Measurements from ENCODE around the gene KLHDC8A. TPM values are rescaled to one million over a fixed set of nuclear protein-coding genes. Genes with fewer than 3 reads are reported as not detected.

The KLHDC8A gene
- total and polyA plus RNA-seq, 4 donors: 0.17 to 1.4 (median 0.41) TPM

DNA sequence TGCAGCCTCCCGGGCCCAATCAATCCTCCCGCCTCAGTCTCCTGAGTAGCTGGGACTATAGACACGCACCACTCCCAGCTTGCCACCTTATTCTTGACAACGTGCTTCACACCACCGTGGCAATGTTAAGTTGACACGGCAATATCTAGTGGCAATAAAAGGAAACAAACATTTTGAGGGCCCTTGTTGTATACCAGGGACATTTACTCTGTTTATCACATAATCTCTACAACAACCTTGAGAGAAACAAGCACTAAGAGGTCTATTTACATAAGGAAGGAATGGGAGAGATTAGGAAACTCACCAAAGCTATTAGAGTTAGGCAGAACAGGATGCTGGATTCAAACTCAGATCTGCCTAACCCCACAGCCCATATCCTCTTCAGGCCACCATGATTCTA, 3.1 kb downstream of the KLHDC8A start:
- no peak overlapping the region for H3K4me3 ChIP-seq
- H3K4me1 ChIP-seq (ENCODE audit: control insufficient read depth in 5 of 5, insufficient read depth in 5 of 5, low read length in 5 of 5): peaks cover 0 to 13% (median 9%) of the 10 kb centered on the region in 5 donors
- 72 to 80% methylated on average over 6 of the region's 6 CpGs for WGBS, 2 donors
- ATAC-seq (ENCODE audit: insufficient read depth, low FRiP score) (no peak), DNase-seq (no peak)
- H3K36me3 ChIP-seq (ENCODE audit: control insufficient read depth in 4 of 4, insufficient read depth in 4 of 4, low read length in 4 of 4): no peaks in the 10 kb centered on the region
- TF ChIP-seq, protein P1, sequence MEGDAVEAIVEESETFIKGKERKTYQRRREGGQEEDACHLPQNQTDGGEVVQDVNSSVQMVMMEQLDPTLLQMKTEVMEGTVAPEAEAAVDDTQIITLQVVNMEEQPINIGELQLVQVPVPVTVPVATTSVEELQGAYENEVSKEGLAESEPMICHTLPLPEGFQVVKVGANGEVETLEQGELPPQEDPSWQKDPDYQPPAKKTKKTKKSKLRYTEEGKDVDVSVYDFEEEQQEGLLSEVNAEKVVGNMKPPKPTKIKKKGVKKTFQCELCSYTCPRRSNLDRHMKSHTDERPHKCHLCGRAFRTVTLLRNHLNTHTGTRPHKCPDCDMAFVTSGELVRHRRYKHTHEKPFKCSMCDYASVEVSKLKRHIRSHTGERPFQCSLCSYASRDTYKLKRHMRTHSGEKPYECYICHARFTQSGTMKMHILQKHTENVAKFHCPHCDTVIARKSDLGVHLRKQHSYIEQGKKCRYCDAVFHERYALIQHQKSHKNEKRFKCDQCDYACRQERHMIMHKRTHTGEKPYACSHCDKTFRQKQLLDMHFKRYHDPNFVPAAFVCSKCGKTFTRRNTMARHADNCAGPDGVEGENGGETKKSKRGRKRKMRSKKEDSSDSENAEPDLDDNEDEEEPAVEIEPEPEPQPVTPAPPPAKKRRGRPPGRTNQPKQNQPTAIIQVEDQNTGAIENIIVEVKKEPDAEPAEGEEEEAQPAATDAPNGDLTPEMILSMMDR (IDR thresholded peaks at IDR 0.05; ENCODE audit: control extremely low read depth, extremely low read depth): no peak
- no peak overlapping the region for H3K27ac ChIP-seq (ENCODE audit: low read depth in 1 of 2, low read length in 1 of 2)
- H3K27me3 ChIP-seq (ENCODE audit: control insufficient read depth in 3 of 3, insufficient read depth in 3 of 3, low read length in 2 of 3): no peaks in the 10 kb centered on the region
- no peak overlapping the region for H3K9ac ChIP-seq (ENCODE audit: insufficient read depth in 1 of 2, low read length in 2 of 2)
- no peaks in the 10 kb centered on the region for H3K9me3 ChIP-seq (ENCODE audit: control insufficient read depth in 4 of 4, insufficient read depth in 3 of 4, low read length in 3 of 4)

DNA sequence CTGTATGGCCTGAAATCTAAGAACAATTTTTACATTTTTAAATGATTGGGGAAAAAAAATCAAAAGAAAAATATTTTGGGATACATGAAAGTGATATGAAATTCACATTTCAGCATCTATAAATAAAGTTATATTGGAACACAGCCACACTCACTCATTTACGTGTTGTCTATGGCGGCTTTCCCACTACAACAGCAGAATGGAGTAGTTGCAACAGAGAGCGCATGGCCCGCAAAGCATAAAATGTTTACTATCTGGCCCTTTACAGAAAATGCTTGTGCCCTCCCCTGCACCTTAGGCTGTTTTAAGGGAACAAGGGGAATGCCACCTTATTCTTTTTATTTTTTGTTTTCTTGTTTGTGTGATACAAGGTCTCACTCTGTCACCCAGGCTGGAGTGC, 3.5 kb downstream of the KLHDC8A start:
- TF ChIP-seq, protein P1 (IDR thresholded peaks at IDR 0.05; ENCODE audit: control extremely low read depth, extremely low read depth): no peak
- Histone ChIP-seq H3K4me1 (ENCODE audit: control insufficient read depth in 5 of 5, insufficient read depth in 5 of 5, low read length in 5 of 5) (peaks cover 0 to 13% (median 9%) of the 10 kb centered on the region in 5 donors), H3K27me3 (ENCODE audit: control insufficient read depth in 3 of 3, insufficient read depth in 3 of 3, low read length in 2 of 3) (no peaks in the 10 kb centered on the region), H3K36me3 (ENCODE audit: control insufficient read depth in 4 of 4, insufficient read depth in 4 of 4, low read length in 4 of 4) (no peaks in the 10 kb centered on the region), H3K9me3 (ENCODE audit: control insufficient read depth in 4 of 4, insufficient read depth in 3 of 4, low read length in 3 of 4) (no peaks in the 10 kb centered on the region), H3K27ac (ENCODE audit: low read depth in 1 of 2, low read length in 1 of 2) (no peak overlapping the region), H3K9ac (ENCODE audit: insufficient read depth in 1 of 2, low read length in 2 of 2) (no peak overlapping the region), H3K4me3 (no peak overlapping the region)
- 84 to 89% methylated on average over 4 of the region's 4 CpGs for WGBS, 2 donors
- ATAC-seq (ENCODE audit: insufficient read depth, low FRiP score) (no peak), DNase-seq (no peak)

DNA sequence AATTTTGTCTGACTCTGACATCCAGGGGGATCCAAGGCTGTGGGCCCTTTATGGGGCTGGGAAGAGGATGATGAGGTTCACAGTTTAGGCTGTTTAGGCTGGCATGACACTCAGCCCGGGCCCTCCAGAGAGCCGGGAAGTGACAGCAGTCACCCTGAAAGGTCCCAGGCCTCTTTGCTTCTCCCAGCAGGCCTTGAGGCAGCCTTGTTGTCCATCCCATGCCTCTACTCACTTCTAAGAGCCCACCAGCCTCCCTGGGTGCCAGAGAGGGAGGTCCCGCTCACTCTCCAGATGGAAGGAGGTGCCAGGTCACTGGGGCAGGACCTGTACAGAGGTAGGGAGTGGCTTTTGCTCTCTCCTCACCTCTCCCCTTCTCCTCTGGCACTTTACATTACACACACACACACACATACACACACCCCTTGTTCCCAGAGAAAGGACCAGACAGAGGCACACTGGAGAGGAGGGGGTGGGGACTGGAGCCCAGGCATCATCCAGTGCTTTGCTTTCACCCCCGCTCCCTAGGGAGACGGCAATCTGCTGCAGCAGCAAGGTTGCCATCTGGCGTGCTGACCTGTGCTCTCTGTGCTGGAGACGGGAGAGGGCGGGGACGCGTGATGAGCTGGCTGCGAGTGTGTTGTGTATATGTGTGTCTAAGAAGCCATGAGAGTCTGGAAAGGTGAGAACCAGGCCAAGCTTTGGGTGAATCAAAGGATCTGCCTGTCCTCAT, 4.6 kb downstream of the KLHDC8A start:
- H3K36me3 ChIP-seq (ENCODE audit: control insufficient read depth in 4 of 4, insufficient read depth in 4 of 4, low read length in 4 of 4): no peaks in the 10 kb centered on the region
- no peak for ATAC-seq (ENCODE audit: insufficient read depth, low FRiP score)
- no peaks in the 10 kb centered on the region for H3K9me3 ChIP-seq (ENCODE audit: control insufficient read depth in 4 of 4, insufficient read depth in 3 of 4, low read length in 3 of 4)
- WGBS, 2 donors: 90 to 94% methylated on average over 11 of the region's 11 CpGs
- no peak overlapping the region for H3K4me3 ChIP-seq
- TF ChIP-seq, protein P1 (IDR thresholded peaks at IDR 0.05; ENCODE audit: control extremely low read depth, extremely low read depth): no peak
- no peak for DNase-seq
- peaks cover 0 to 11% (median 7%) of the 10 kb centered on the region in 5 donors for H3K4me1 ChIP-seq (ENCODE audit: control insufficient read depth in 5 of 5, insufficient read depth in 5 of 5, low read length in 5 of 5)
- no peak overlapping the region for H3K27ac ChIP-seq (ENCODE audit: low read depth in 1 of 2, low read length in 1 of 2)
- no peak overlapping the region for H3K9ac ChIP-seq (ENCODE audit: insufficient read depth in 1 of 2, low read length in 2 of 2)
- H3K27me3 ChIP-seq (ENCODE audit: control insufficient read depth in 3 of 3, insufficient read depth in 3 of 3, low read length in 2 of 3): peaks cover 0 to 2% (median under 1%) of the 10 kb centered on the region in 3 donors

All from lung (tissue), 12 donors.